Measurements from ENCODE around the gene GCA. TPM values are rescaled to one million over a fixed set of nuclear protein-coding genes. Genes with fewer than 3 reads are reported as not detected.

GCA gene
- 10 to 100 TPM in 3 of 5 donors, 1 to 10 TPM in 2; 6.5 to 12.8 (median 10.0) TPM for total RNA-seq
- total RNA-seq (2013), result 13.6 TPM
- total RNA-seq, result 4.8 to 20.2 (median 10.1) reads per million in 29 experiments

GRCh38 chr2:162343824-162344616 lies at the start of gene GCA:
TSS of gene GCA (plus strand) at chr2:162344132. CDS start at chr2:162344249, 117 bp downstream.
- no peak within 1 kb of the TSS for H3K27ac ChIP-seq (ENCODE audit: low read length)
- Mint-ChIP-seq H3K27ac (peak within 1 kb of the TSS; percentile 68 to 74), H3K36me3 (peaks cover 4% of the 10 kb centered on the region), H3K4me3 (peak within 1 kb of the TSS; percentile 89 to 90 (median 89)), H3K4me1 (peaks cover 14 to 22% (median 21%) of the 10 kb centered on the region in 3 donors), H3K9me3 (no peaks in the 10 kb centered on the region), H3K27me3 (no peaks in the 10 kb centered on the region)
- peak within 1 kb of the TSS; percentile 75 to 84 for H3K4me3 ChIP-seq (ENCODE audit: control insufficient read depth in 1 of 2, extremely low read depth in 1 of 2, low read length in 1 of 2)
- CTCF ChIA-PET, result interaction anchor here (1.1 to 2.8 kb wide), 4 partner anchors 9 to 46 kb away, joined by 4 to 12 read pairs (median 11); partner anchors contain the start of gene IFIH1 (in 1 of the 2)
- peak; percentile 96 to 99 (median 98) for ATAC-seq (replicated peaks in 1 of 4)
- H3K27me3 ChIP-seq (replicated peaks in 1 of 2; ENCODE audit: control insufficient read depth in 2 of 2, extremely low read depth in 1 of 2, insufficient read depth in 2 of 2, low read length in 1 of 2), result no peaks in the 10 kb centered on the region
- H3K36me3 ChIP-seq (ENCODE audit: control insufficient read depth in 2 of 2, extremely low read depth in 1 of 2, insufficient read depth in 1 of 2, low read length in 1 of 2), result no peaks in the 10 kb centered on the region
- H3K4me1 ChIP-seq (ENCODE audit: control insufficient read depth in 1 of 2, extremely low read depth in 1 of 2, insufficient read depth in 2 of 2, low read length in 2 of 2), result peaks cover 8 to 9% of the 10 kb centered on the region in 2 experiments
- DNase-seq, result peak; percentile 95 to 100 (median 98)
- under 1% methylated on average over 49 of the region's 57 CpGs for whole genome bisulfite sequencing (ENCODE audit: insufficient coverage)
- no peaks in the 10 kb centered on the region for H3K9me3 ChIP-seq
- POLR2A ChIA-PET, result interaction anchor here (0.6 to 2.1 kb wide), 3 partner anchors 25 to 47 kb away, joined by 4 to 12 read pairs (median 4); partner anchors contain the start of gene IFIH1 (in 1 of the 2)

DNA sequence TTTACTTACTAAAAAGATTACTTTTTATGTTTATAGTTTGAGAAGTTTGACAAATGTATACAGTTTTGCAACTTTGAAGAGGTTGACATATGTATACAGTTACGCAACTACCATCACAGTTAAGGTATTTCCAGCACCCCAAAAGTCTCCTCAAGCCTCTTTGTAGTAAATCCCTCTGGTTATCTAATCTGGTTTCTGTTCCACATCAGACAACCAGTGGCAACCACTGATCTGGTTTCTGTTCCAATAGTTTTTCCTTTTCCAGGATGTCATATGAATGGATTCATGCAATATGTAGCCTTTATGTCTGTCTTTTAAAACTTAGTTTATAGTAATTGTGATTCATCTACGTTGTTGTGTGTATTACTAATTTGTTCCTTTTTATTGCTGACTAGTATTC lies 48.9 kb upstream of the GCA start:
- no peak overlapping the region for H3K27ac Mint-ChIP-seq
- peaks cover 18% of the 10 kb centered on the region for H3K36me3 Mint-ChIP-seq
- Histone ChIP-seq H3K4me3 (ENCODE audit: control insufficient read depth in 1 of 2, extremely low read depth in 1 of 2, low read length in 1 of 2) (no peak overlapping the region), H3K9me3 (no peaks in the 10 kb centered on the region), H3K36me3 (ENCODE audit: control insufficient read depth in 2 of 2, extremely low read depth in 1 of 2, insufficient read depth in 1 of 2, low read length in 1 of 2) (peaks cover 0 to 16% of the 10 kb centered on the region in 2 donors), H3K27me3 (replicated peaks in 1 of 2; ENCODE audit: control insufficient read depth in 2 of 2, extremely low read depth in 1 of 2, insufficient read depth in 2 of 2, low read length in 1 of 2) (no peaks in the 10 kb centered on the region), H3K4me1 (ENCODE audit: control insufficient read depth in 1 of 2, extremely low read depth in 1 of 2, insufficient read depth in 2 of 2, low read length in 2 of 2) (no peaks in the 10 kb centered on the region), H3K27ac (ENCODE audit: low read length) (no peak overlapping the region)
- peaks cover 0 to 3% (median 1%) of the 10 kb centered on the region in 3 donors for H3K4me1 Mint-ChIP-seq
- WGBS (ENCODE audit: insufficient coverage), result no CpG with 5 or more reads among the region's 2 CpGs
- H3K9me3 Mint-ChIP-seq, result no peaks in the 10 kb centered on the region
- H3K27me3 Mint-ChIP-seq, result no peaks in the 10 kb centered on the region
- no peak overlapping the region for H3K4me3 Mint-ChIP-seq
- ChIA-PET CTCF (interaction anchor here (0.6 to 7.8 kb wide), 7 partner anchors 8 to 74 kb away, joined by 3 to 121 read pairs (median 3); no protein-coding TSS in a partner anchor), POLR2A (interaction anchor here in 1 of 2 donors (1.4 kb wide), 1 partner anchor 12 kb away, joined by 3 read pairs; no protein-coding TSS in a partner anchor)
- DNase-seq, result no peak
- no peak for ATAC-seq (replicated peaks in 1 of 4)

DNA sequence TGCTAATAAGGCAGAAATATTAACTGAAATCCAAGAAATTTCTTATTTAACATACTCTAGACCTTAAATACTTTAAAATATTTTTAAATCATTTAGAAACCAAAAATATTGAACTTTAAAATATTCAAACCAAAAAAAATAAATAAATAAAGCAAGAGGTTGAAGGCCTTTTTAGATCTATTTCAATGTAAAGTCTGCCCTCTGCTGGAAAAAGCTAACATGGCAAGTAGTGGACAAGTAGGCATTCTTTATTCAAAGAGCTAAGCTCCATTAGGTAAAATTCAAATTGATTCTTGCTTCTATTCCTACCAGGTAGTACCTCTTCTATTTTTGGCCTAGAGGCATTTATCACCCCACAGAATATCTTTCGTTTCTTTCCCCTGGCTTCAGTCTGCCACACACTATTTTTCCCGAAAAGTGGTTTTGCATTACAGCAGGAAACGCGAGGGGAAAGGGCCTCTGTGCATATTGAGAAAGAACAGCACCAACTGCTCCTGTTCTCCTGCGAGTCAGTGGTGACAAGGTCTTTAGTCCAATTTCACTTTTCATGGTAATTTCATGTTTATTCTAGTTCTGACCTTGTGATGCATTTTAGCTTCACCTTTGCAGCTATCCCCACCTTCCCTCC lies 45.9 kb upstream of the GCA start:
- POLR2A ChIA-PET, result interaction anchor here (0.7 to 1.4 kb wide), 3 partner anchors 13 to 74 kb away, joined by 3 to 6 read pairs (median 5); partner anchors contain the start of gene IFIH1 (in 1 of the 2)
- DNase-seq (peak in 28 of 35 experiments; percentile 3 to 79 (median 40)), ATAC-seq (replicated peaks in 1 of 4) (peak in 3 of 4 experiments; percentile 48 to 64 (median 60))
- Mint-ChIP-seq H3K36me3 (peaks cover 7% of the 10 kb centered on the region), H3K4me1 (peaks cover 0 to 3% (median 1%) of the 10 kb centered on the region in 3 donors), H3K4me3 (no peak overlapping the region), H3K27ac (no peak overlapping the region), H3K9me3 (no peaks in the 10 kb centered on the region), H3K27me3 (no peaks in the 10 kb centered on the region)
- no peaks in the 10 kb centered on the region for H3K4me1 ChIP-seq (ENCODE audit: control insufficient read depth in 1 of 2, extremely low read depth in 1 of 2, insufficient read depth in 2 of 2, low read length in 2 of 2)
- H3K9me3 ChIP-seq, result no peaks in the 10 kb centered on the region
- WGBS (ENCODE audit: insufficient coverage), result 75% methylated on average over 2 of the region's 5 CpGs
- CTCF ChIA-PET, result interaction anchor here (0.5 to 7.8 kb wide), 37 partner anchors 9 to 1075 kb away, joined by 3 to 121 read pairs (median 5); partner anchors contain the start of genes GCA (in 2 of the 2), IFIH1 (in 2 of the 2) and GCG (in 1 of the 2)
- H3K4me3 ChIP-seq (ENCODE audit: control insufficient read depth in 1 of 2, extremely low read depth in 1 of 2, low read length in 1 of 2), result no peak overlapping the region
- H3K27me3 ChIP-seq (replicated peaks in 1 of 2; ENCODE audit: control insufficient read depth in 2 of 2, extremely low read depth in 1 of 2, insufficient read depth in 2 of 2, low read length in 1 of 2), result no peaks in the 10 kb centered on the region
- H3K36me3 ChIP-seq (ENCODE audit: control insufficient read depth in 2 of 2, extremely low read depth in 1 of 2, insufficient read depth in 1 of 2, low read length in 1 of 2), result peaks cover 0 to 12% of the 10 kb centered on the region in 2 donors
- no peak overlapping the region for H3K27ac ChIP-seq (ENCODE audit: low read length)

DNA sequence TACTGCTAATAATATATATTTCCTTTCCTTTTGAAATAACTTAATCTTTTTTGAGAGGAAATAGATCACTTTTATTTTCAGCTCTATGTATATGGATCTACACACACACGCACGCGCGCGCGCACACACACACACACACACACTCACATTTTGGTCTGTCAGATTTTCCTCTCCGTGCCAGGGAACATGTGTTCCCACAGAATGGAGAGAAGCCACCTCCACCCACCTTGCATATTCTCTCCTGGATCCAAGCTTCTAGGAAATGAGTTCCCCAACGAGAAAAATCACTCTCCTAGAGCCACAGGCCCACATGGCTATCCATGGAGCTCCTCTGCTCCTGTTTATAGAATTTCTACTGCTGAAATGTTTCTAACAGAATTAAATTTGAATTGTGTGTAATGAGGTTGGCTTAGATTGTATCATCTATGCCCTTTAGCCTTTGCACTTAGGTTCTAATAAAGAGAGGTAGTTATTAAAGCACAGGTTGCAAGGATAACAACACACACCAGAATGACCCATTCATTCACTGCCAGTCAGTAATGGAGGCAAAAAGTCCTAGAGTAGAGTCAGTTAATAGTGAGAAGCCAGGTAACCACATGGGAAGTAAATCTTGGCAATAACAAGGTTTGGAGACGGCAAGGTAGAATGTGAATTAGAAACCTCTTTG lies 45.1 kb upstream of the GCA start:
- peaks cover 7% of the 10 kb centered on the region for H3K36me3 Mint-ChIP-seq
- H3K27me3 ChIP-seq (replicated peaks in 1 of 2; ENCODE audit: control insufficient read depth in 2 of 2, extremely low read depth in 1 of 2, insufficient read depth in 2 of 2, low read length in 1 of 2), result no peaks in the 10 kb centered on the region
- H3K9me3 ChIP-seq, result no peaks in the 10 kb centered on the region
- POLR2A ChIA-PET, result interaction anchor here in 1 of 2 donors (0.7 to 1.4 kb wide), 2 partner anchors 12 to 20 kb away, joined by 5 to 6 read pairs; partner anchors contain the start of gene IFIH1
- no peak overlapping the region for H3K4me3 Mint-ChIP-seq
- no peaks in the 10 kb centered on the region for H3K4me1 ChIP-seq (ENCODE audit: control insufficient read depth in 1 of 2, extremely low read depth in 1 of 2, insufficient read depth in 2 of 2, low read length in 2 of 2)
- no peak overlapping the region for H3K27ac Mint-ChIP-seq
- no peak overlapping the region for H3K27ac ChIP-seq (ENCODE audit: low read length)
- no peak for DNase-seq
- CTCF ChIA-PET, result interaction anchor here (0.5 to 7.8 kb wide), 35 partner anchors 8 to 1937 kb away, joined by 3 to 121 read pairs (median 5); partner anchors contain the start of genes GCA (in 2 of the 2), IFIH1 (in 2 of the 2) and GCG (in 1 of the 2)
- WGBS (ENCODE audit: insufficient coverage), result 86% methylated on average over 9 of the region's 9 CpGs
- no peaks in the 10 kb centered on the region for H3K27me3 Mint-ChIP-seq
- peaks cover 0 to 6% of the 10 kb centered on the region in 2 donors for H3K36me3 ChIP-seq (ENCODE audit: control insufficient read depth in 2 of 2, extremely low read depth in 1 of 2, insufficient read depth in 1 of 2, low read length in 1 of 2)
- H3K4me3 ChIP-seq (ENCODE audit: control insufficient read depth in 1 of 2, extremely low read depth in 1 of 2, low read length in 1 of 2), result no peak overlapping the region
- H3K9me3 Mint-ChIP-seq, result no peaks in the 10 kb centered on the region
- peaks cover 0 to 3% (median 1%) of the 10 kb centered on the region in 3 donors for H3K4me1 Mint-ChIP-seq
- no peak for ATAC-seq (replicated peaks in 1 of 4)

- H3K4me3 ChIP-seq (ENCODE audit: control insufficient read depth in 1 of 2, extremely low read depth in 1 of 2, low read length in 1 of 2), result no peak overlapping the region
- Mint-ChIP-seq H3K4me3 (no peak overlapping the region), H3K9me3 (no peaks in the 10 kb centered on the region), H3K4me1 (peaks cover 0 to 3% (median 1%) of the 10 kb centered on the region in 3 donors), H3K36me3 (peaks cover 10% of the 10 kb centered on the region), H3K27me3 (no peaks in the 10 kb centered on the region), H3K27ac (no peak overlapping the region)
- ATAC-seq (replicated peaks in 1 of 4) (no peak), DNase-seq (no peak)
- no peaks in the 10 kb centered on the region for H3K4me1 ChIP-seq (ENCODE audit: control insufficient read depth in 1 of 2, extremely low read depth in 1 of 2, insufficient read depth in 2 of 2, low read length in 2 of 2)
- no peaks in the 10 kb centered on the region for H3K27me3 ChIP-seq (replicated peaks in 1 of 2; ENCODE audit: control insufficient read depth in 2 of 2, extremely low read depth in 1 of 2, insufficient read depth in 2 of 2, low read length in 1 of 2)
- no peaks in the 10 kb centered on the region for H3K9me3 ChIP-seq
- peaks cover 0 to 8% of the 10 kb centered on the region in 2 donors for H3K36me3 ChIP-seq (ENCODE audit: control insufficient read depth in 2 of 2, extremely low read depth in 1 of 2, insufficient read depth in 1 of 2, low read length in 1 of 2)
- ChIA-PET POLR2A (no interaction called here), CTCF (interaction anchor here (0.7 to 7.8 kb wide), 16 partner anchors 8 to 1922 kb away, joined by 3 to 121 read pairs (median 4); partner anchors contain the start of gene IFIH1 (in 2 of the 2))
- H3K27ac ChIP-seq (ENCODE audit: low read length), result no peak overlapping the region
Measured at GRCh38 chr2:162300266-162300665, 43.7 kb upstream of the GCA start.
